A673 (cell line): ENCODE results near the gene OR4E1. TPM values are rescaled to one million over a fixed set of nuclear protein-coding genes. Genes with fewer than 3 reads are reported as not detected.

Source experiments
- BruUV-seq: library from RNA; stranded (reverse); fragments of 400-500 nt; replicated peaks from 2 replicates; lab custom pipeline; 2021; lab: Mats Ljungman, UMichigan
- CTCF ChIA-PET: fragments of 300-600 bp; sonication (Branson Sonifier 250); formaldehyde crosslinking; loops from one replicate; lab custom pipeline; 2022; ENCODE audit warnings: antibody characterized with exemption; lab: Charles Lee
- POLR2A ChIA-PET: fragments of 300-600 bp; sonication (Branson Sonifier 250); formaldehyde crosslinking; loops from one replicate; lab custom pipeline; 2022; ENCODE audit warnings: antibody characterized with exemption; ENCODE audit not compliant: low non-redundant PET; lab: Charles Lee
- DNase-seq: peaks from one replicate; pipeline ENCODE4 v3.0.0-alpha.2; 2015; ENCODE audit warnings: low spot score
- H3K27ac ChIP-seq: fragments of 200-600 bp; sonication (generic); 2 replicates; pipeline ENCODE4 v1.5.1; 2016; ENCODE audit warnings: mixed run types, low read depth, mild to moderate bottlenecking, mixed read lengths, antibody characterized with exemption, low read length; ENCODE audit not compliant: poor library complexity, severe bottlenecking
- H3K27me3 ChIP-seq: fragments of 200-600 bp; sonication (generic); replicated peaks from 2 replicates; pipeline ENCODE4 v1.6.1; 2017; ENCODE audit warnings: mixed run types, low read depth, mild to moderate bottlenecking, mixed read lengths, antibody characterized with exemption, low read length; ENCODE audit not compliant: insufficient read depth, poor library complexity
- H3K36me3 ChIP-seq: fragments of 200-600 bp; sonication (generic); 2 replicates; pipeline ENCODE4 v1.6.1; 2016; ENCODE audit warnings: mixed run types, mild to moderate bottlenecking, mixed read lengths, antibody characterized with exemption, low read length; ENCODE audit not compliant: insufficient read depth, poor library complexity, severe bottlenecking
- H3K4me1 ChIP-seq: fragments of 200-600 bp; sonication (generic); 2 replicates; pipeline ENCODE4 v1.6.1; 2017; ENCODE audit warnings: mixed run types, mild to moderate bottlenecking, mixed read lengths, antibody characterized with exemption, low read length; ENCODE audit not compliant: insufficient read depth, poor library complexity, severe bottlenecking
- H3K4me3 ChIP-seq: fragments of 200-600 bp; sonication (generic); 2 replicates; pipeline ENCODE4 v1.5.1; 2016; ENCODE audit warnings: low read depth, mixed run types, mild to moderate bottlenecking, mixed read lengths, low read length; ENCODE audit not compliant: poor library complexity, severe bottlenecking
- H3K9me3 ChIP-seq: fragments of 200-600 bp; sonication (generic); 2 replicates; pipeline ENCODE4 v1.6.1; 2016; ENCODE audit warnings: mixed run types, low read depth, mild to moderate bottlenecking, mixed read lengths, antibody characterized with exemption, low read length; ENCODE audit not compliant: poor library complexity, severe bottlenecking
- CTCF ChIP-seq: fragments of 300-800, 200-600 bp; sonication (generic); conservative IDR thresholded peaks from 2 replicates; pipeline ENCODE4 v1.5.1; 2017; ENCODE audit warnings: low read depth, mild to moderate bottlenecking, antibody characterized with exemption, low read length, moderate library complexity, mixed read lengths
- EZH2 ChIP-seq: fragments of 200-600 bp; sonication (generic); IDR thresholded peaks from 2 replicates; pipeline ENCODE4 v1.6.1; 2017; ENCODE audit warnings: borderline replicate concordance, low read depth, mild to moderate bottlenecking, mixed read lengths, antibody characterized with exemption, low read length; ENCODE audit not compliant: poor library complexity, severe bottlenecking
- intact Hi-C: fragments of 100-400 bp; cut with micrococcal nuclease; formaldehyde crosslinking; loops from one replicate; pipeline ENCODE4 v1.10.0; 2022; ENCODE audit not compliant: unreplicated experiment
- total RNA-seq: library from RNA; stranded (reverse); gene quantifications from 2 replicates; pipeline ENCODE4 v1.2.3, GENCODE V29; 2021

Gene OR4E1
- total RNA-seq, 1 experiment from 2014 or later: not detected

GRCh38 chr14:21714318-21714929, 40.8 kb upstream of the OR4E1 start:
- no peaks in the 10 kb centered on the region for H3K27me3 ChIP-seq
- DNase-seq: no peak
- no peaks in the 10 kb centered on the region for H3K36me3 ChIP-seq
- H3K9me3 ChIP-seq: no peaks in the 10 kb centered on the region
- BruUV-seq: no TSS peak
- ChIA-PET CTCF (no interaction called here), POLR2A (no interaction called here)
- intact Hi-C loops: no loop called here
- H3K4me1 ChIP-seq: peaks cover 32% of the 10 kb centered on the region
- no peak overlapping the region for H3K4me3 ChIP-seq
- TF ChIP-seq EZH2 (no peak), CTCF (no peak)
- H3K27ac ChIP-seq: no peak overlapping the region

GRCh38 chr14:21712036-21712435, 38.4 kb upstream of the OR4E1 start:
- no TSS peak for BruUV-seq
- CTCF ChIA-PET: interaction anchor here (0.6 to 1.2 kb wide), 3 partner anchors 11 to 543 kb away, joined by 3 to 13 read pairs (median 5); no protein-coding TSS in a partner anchor
- intact Hi-C loops: no loop called here

GRCh38 chr14:21711360-21711961, 37.8 kb upstream of the OR4E1 start:
- POLR2A ChIA-PET: no interaction called here
- intact Hi-C loops: no loop called here

More at GRCh38 chr14:21712036-21712435, 38.4 kb upstream of the OR4E1 start:
- POLR2A ChIA-PET: no interaction called here
- Histone ChIP-seq H3K4me1 (peaks cover 18% of the 10 kb centered on the region), H3K9me3 (peaks cover 2% of the 10 kb centered on the region), H3K36me3 (no peaks in the 10 kb centered on the region), H3K4me3 (no peak overlapping the region), H3K27me3 (no peaks in the 10 kb centered on the region), H3K27ac (peak overlapping the region; percentile 49)
- no peak for DNase-seq
- TF ChIP-seq CTCF (no peak), EZH2 (no peak)

More at GRCh38 chr14:21711360-21711961, 37.8 kb upstream of the OR4E1 start:
- Histone ChIP-seq H3K27me3 (no peaks in the 10 kb centered on the region), H3K9me3 (peaks cover 8% of the 10 kb centered on the region), H3K36me3 (no peaks in the 10 kb centered on the region), H3K4me3 (no peak overlapping the region), H3K4me1 (peaks cover 14% of the 10 kb centered on the region), H3K27ac (peak overlapping the region; percentile 49)
- peak; percentile 79 for DNase-seq
- CTCF ChIA-PET: interaction anchor here (0.6 to 1.2 kb wide), 4 partner anchors 12 to 544 kb away, joined by 3 to 13 read pairs (median 4); no protein-coding TSS in a partner anchor
- BruUV-seq: no TSS peak
- TF ChIP-seq CTCF (peak; percentile 84), EZH2 (no peak)
